GM12874 (cell line): ENCODE measurements around the gene TOLLIP.

Source experiments
- CTCF ChIP-seq: IDR thresholded peaks from 2 replicates; pipeline ENCODE4 v1.5.1; 2011; ENCODE audit warnings: low read depth, mild to moderate bottlenecking, control low read depth, low read length, moderate library complexity; ENCODE audit not compliant: insufficient read depth

TOLLIP gene

GRCh38 chr11:1352696-1353382 lies 43.4 kb upstream of the TOLLIP start:
- TF ChIP-seq CTCF = no peak

GRCh38 chr11:1351278-1351937 lies 42.0 kb upstream of the TOLLIP start:
- TF ChIP-seq CTCF = no peak

DNA sequence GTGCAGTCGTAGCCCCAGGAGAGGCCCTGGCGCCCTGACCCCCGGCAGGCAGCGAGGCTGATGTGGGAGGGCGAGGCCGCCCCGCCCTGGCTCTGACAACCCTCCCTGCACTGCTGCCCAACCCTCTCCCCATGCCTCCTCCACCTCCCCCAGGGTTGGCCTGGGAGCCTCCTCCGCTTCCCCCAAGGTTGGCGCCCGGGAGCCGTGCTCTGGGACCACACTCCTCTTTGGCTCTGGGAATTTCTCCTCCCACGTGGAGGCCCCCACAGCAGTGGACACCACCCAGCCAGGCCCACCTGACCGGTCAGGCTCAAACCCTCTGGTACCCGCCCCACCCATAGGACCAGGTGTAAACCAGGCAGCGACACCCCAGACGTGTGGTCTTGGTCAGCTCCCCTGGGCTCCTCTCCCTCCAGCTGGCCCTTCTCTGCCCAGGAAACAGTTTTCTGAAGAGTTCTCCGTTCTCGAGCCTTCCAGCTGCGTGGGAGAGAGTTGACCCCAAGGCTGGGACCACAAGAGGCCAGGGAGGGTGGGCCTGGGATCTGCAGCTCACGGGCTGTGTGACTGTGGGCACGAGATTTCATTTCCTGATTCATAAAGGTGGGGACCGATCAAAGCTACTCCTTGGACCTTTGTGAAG lies 40.8 kb upstream of the TOLLIP start:
- TF ChIP-seq CTCF = no peak

DNA sequence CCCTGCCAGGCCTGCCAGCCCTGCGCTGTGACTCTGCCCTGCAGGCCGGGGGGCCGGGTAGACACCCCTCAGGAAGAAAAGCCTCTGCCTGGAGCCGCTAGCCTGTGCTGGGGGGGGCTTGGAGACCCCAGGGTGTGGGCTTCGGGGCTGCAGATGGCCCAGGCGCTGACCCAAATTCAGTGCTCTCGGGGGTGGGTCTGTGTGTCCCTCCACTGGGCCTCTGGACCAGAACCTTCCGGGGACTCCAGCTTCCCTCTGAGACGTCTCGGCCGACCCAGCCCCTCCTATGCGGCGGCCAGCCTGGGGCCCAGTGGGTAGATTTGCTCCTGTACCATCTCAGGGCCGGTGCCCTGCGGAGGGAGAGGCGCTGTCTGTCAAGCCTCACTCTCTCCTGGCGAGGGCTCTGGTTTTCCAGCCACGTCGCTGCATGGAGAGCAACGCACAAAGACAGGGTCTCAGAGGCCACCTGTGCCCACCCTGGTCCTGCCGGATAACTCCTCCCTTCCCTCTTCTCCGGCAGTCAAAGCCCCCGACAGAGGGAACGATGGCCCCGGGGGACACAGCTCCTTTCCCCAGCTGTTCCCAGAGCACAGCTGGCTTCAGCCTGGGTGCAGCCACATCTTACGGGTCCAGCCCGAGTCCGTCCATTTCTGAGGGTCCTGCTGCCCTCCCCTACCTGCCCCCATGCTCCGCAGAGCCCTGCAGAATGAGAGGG lies 40.1 kb upstream of the TOLLIP start:
- TF ChIP-seq CTCF = no peak

DNA sequence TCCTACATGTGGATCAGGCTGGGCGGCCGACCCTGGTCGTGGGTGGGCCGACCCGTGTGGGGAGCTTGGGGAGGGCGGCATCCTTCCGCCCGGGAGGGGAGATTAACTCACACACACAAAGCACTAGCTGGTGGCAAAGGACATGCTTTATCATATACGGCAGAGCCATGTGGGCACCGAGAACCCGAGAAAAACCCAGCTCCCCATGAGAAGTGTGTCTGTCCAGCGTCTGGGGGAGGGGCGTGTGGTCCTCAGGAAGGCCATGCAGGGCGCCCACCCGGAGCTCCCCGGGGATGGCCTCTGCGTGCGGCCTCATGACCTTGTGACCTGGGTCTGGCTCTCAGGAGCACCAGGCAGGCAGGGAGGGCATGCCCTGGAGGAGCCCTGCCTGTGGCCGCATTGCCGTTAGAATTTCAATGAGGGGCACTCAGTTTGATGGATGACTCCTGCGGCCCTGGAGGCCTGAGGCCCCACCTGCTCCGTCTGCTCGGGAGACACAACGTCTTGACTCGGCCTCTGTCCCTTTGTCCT lies 39.4 kb upstream of the TOLLIP start:
- no peak for TF ChIP-seq CTCF

DNA sequence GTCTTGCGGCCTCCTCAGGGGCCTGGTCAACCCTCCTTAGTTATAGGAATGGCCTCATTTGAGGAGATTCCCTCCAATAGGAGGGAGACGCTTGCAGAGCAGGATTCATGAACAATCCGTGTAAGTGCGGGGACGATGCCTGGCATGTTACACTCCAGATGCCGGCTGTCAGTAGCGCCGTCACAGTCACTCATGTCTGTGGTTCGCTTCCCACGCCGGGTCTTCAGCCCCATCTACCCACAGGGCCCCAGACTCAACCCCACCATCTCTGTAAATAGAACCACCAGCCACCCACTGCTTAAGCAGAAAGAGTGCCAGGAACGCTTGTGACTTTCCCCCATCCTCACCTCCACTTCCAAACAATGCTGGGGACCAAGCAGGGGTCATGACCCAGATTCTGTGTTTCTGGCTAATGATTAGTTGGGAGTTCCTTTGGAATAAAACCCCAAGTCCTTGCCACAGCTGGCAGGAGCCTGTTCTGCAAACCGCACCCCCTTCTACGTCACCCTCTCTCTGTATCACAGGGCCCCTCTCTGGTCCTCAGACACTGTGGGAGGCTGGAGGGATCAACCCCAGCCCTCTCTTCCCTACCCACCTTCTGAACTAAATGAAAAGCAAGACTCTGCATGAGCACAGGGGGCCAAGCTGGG lies 38.8 kb upstream of the TOLLIP start:
- no peak for TF ChIP-seq CTCF
